HL-60 (cell line): ENCODE measurements around the gene CYP4V2.

ENCODE experiments used
- DNase-seq, 2 experiments: peaks; one replicate each; pipeline ENCODE4 v3.0.0-alpha.2; 2010 to 2020; ENCODE audit warnings: low read depth in 1 of 2, low spot score in 1 of 2
- H3K27ac ChIP-seq: fragments of 250-450 bp; sonication (Bioruptor Pico); replicated peaks from 2 replicates; pipeline ENCODE4 v1.5.1; 2020; ENCODE audit warnings: mild to moderate bottlenecking, moderate library complexity
- H3K27me3 ChIP-seq: fragments of 250-450 bp; sonication (Bioruptor Pico); 2 replicates; pipeline ENCODE4 v1.5.1; 2021; ENCODE audit warnings: mild to moderate bottlenecking, moderate library complexity; ENCODE audit not compliant: insufficient read depth, poor library complexity, severe bottlenecking
- H3K4me3 ChIP-seq: replicated peaks from 2 replicates; pipeline ENCODE4 v1.5.1; 2011; ENCODE audit warnings: mild to moderate bottlenecking, control low read depth, low read length; ENCODE audit not compliant: insufficient read depth
- CTCF ChIP-seq: IDR thresholded peaks from one replicate; pipeline ENCODE4 v1.5.1; 2011; ENCODE audit warnings: low read length, control low read depth, inconsistent platforms; ENCODE audit not compliant: insufficient read depth
- GABPA ChIP-seq: IDR thresholded peaks from 2 replicates; pipeline ENCODE4 v1.6.1; 2012; ENCODE audit warnings: low read depth
- POLR2AphosphoS5 ChIP-seq: IDR thresholded peaks from 2 replicates; pipeline ENCODE4 v1.6.1; 2012; ENCODE audit warnings: low read depth
- SPI1 ChIP-seq: IDR thresholded peaks from 2 replicates; pipeline ENCODE4 v1.6.1; 2012; ENCODE audit warnings: low read depth, mild to moderate bottlenecking, borderline replicate concordance
- TF ChIP-seq, protein P1 (sequence below): IDR thresholded peaks from 2 replicates; pipeline ENCODE4 v1.6.1; 2012; ENCODE audit warnings: low read depth; ENCODE audit not compliant: insufficient replicate concordance

Gene CYP4V2

GRCh38 chr4:186151499-186151898 is 39.9 kb upstream of the CYP4V2 start:
- no peak for TF ChIP-seq SPI1
- no peak for TF ChIP-seq CTCF
- TF ChIP-seq POLR2AphosphoS5 = no peak
- TF ChIP-seq GABPA = no peak
- TF ChIP-seq, protein P1, sequence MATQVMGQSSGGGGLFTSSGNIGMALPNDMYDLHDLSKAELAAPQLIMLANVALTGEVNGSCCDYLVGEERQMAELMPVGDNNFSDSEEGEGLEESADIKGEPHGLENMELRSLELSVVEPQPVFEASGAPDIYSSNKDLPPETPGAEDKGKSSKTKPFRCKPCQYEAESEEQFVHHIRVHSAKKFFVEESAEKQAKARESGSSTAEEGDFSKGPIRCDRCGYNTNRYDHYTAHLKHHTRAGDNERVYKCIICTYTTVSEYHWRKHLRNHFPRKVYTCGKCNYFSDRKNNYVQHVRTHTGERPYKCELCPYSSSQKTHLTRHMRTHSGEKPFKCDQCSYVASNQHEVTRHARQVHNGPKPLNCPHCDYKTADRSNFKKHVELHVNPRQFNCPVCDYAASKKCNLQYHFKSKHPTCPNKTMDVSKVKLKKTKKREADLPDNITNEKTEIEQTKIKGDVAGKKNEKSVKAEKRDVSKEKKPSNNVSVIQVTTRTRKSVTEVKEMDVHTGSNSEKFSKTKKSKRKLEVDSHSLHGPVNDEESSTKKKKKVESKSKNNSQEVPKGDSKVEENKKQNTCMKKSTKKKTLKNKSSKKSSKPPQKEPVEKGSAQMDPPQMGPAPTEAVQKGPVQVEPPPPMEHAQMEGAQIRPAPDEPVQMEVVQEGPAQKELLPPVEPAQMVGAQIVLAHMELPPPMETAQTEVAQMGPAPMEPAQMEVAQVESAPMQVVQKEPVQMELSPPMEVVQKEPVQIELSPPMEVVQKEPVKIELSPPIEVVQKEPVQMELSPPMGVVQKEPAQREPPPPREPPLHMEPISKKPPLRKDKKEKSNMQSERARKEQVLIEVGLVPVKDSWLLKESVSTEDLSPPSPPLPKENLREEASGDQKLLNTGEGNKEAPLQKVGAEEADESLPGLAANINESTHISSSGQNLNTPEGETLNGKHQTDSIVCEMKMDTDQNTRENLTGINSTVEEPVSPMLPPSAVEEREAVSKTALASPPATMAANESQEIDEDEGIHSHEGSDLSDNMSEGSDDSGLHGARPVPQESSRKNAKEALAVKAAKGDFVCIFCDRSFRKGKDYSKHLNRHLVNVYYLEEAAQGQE = no peak
- no peak for DNase-seq
- Histone ChIP-seq H3K27me3 (peaks cover 10% of the 10 kb centered on the region), H3K27ac (no peak overlapping the region), H3K4me3 (no peak overlapping the region)

DNA sequence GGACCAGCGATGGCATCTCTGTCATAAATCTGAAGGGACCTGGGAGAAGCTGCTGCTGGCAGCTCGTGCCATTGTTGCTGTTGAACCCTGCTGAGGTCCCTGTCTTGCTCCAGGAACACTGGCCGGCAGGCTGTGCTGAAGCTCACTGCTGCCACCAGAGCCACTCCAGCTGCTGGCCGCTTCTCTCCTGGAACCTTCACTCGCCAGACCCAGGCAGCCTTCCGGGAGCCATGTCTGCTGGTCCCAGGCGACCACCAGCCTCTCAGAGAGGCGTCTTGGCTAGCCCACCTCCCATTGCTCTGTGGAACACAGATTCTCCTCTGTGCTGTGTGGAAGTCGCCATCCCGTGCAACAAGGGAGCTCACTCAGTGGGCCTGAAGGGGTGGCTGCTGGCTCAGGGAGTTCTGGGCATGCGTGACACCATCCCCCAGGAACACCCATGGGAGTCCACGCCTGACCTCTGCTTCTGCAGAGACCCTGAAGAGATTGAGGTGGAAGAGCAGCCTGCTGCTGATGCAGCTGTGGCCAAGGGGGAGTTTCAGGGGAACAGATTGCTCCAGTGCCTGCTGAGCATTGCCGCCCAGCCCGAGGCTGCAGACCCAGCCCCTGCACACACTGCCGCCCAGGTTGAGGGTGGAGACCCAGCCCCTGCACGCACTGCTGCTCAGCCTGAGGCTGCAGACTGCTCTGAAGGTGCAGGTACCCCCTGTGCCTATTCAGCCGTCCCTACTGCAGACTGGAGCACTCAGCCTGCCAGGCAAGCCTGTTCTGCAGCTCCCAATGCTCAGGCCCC is 33.1 kb upstream of the CYP4V2 start:
- DNase-seq = no peak
- Histone ChIP-seq H3K27ac (no peak overlapping the region), H3K27me3 (no peaks in the 10 kb centered on the region), H3K4me3 (no peak overlapping the region)
- TF ChIP-seq POLR2AphosphoS5 (no peak), SPI1 (no peak), CTCF (no peak), GABPA (no peak)
- TF ChIP-seq, protein P1 = no peak

- no peak for TF ChIP-seq CTCF
- TF ChIP-seq, protein P1 = no peak
- no peak for DNase-seq
- no peak overlapping the region for H3K4me3 ChIP-seq
- no peak overlapping the region for H3K27ac ChIP-seq
- no peaks in the 10 kb centered on the region for H3K27me3 ChIP-seq
Measured at GRCh38 chr4:186158966-186159365, 32.4 kb upstream of the CYP4V2 start.
